Gastroesophageal sphincter (tissue), 3 donors: Measurements from ENCODE around the gene NUF2.

Experiments
- EP300 ChIP-seq: sonication (generic); formaldehyde crosslinking; IDR thresholded peaks from one replicate; pipeline ENCODE4 v1.6.1; 2017; ENCODE audit warnings: antibody characterized with exemption, mild to moderate bottlenecking
- POLR2A ChIP-seq, 2 donors: fragments of 450-650 bp; IDR thresholded peaks; one replicate each; pipeline ENCODE4 v1.6.1; 2017; ENCODE audit warnings: antibody characterized with exemption in 2 of 2, mild to moderate bottlenecking in 2 of 2, moderate library complexity in 1 of 2
- TF ChIP-seq, protein P1 (sequence below), 4 experiments: fragments of 200-600 bp in 2 of 4; fragments of 450-650 bp in 2 of 4; sonication (generic) in 1 of 4; IDR thresholded peaks; one replicate each; pipeline ENCODE4 v1.5.1; 2017 to 2019; ENCODE audit warnings: antibody characterized with exemption in 4 of 4, mild to moderate bottlenecking in 2 of 4, moderate library complexity in 2 of 4

- TF ChIP-seq, protein P1, sequence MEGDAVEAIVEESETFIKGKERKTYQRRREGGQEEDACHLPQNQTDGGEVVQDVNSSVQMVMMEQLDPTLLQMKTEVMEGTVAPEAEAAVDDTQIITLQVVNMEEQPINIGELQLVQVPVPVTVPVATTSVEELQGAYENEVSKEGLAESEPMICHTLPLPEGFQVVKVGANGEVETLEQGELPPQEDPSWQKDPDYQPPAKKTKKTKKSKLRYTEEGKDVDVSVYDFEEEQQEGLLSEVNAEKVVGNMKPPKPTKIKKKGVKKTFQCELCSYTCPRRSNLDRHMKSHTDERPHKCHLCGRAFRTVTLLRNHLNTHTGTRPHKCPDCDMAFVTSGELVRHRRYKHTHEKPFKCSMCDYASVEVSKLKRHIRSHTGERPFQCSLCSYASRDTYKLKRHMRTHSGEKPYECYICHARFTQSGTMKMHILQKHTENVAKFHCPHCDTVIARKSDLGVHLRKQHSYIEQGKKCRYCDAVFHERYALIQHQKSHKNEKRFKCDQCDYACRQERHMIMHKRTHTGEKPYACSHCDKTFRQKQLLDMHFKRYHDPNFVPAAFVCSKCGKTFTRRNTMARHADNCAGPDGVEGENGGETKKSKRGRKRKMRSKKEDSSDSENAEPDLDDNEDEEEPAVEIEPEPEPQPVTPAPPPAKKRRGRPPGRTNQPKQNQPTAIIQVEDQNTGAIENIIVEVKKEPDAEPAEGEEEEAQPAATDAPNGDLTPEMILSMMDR (IDR thresholded peaks at IDR 0.05) = no peak
- TF ChIP-seq POLR2A (IDR thresholded peaks at IDR 0.05) (no peak), EP300 (no peak)
Observed at GRCh38 chr1:163275222-163275621, 46.5 kb upstream of the NUF2 start.
